Measurements from ENCODE around the gene RNU1-4.
A peak's percentile ranks its signal among the peaks of the same experiment; 100 is the strongest.
"Not testable (repeated sequence)": the region's sequence is repeated elsewhere in the genome, so short reads cannot be mapped to it uniquely, and the experiment has no call there.

RNU1-4 gene

DNA sequence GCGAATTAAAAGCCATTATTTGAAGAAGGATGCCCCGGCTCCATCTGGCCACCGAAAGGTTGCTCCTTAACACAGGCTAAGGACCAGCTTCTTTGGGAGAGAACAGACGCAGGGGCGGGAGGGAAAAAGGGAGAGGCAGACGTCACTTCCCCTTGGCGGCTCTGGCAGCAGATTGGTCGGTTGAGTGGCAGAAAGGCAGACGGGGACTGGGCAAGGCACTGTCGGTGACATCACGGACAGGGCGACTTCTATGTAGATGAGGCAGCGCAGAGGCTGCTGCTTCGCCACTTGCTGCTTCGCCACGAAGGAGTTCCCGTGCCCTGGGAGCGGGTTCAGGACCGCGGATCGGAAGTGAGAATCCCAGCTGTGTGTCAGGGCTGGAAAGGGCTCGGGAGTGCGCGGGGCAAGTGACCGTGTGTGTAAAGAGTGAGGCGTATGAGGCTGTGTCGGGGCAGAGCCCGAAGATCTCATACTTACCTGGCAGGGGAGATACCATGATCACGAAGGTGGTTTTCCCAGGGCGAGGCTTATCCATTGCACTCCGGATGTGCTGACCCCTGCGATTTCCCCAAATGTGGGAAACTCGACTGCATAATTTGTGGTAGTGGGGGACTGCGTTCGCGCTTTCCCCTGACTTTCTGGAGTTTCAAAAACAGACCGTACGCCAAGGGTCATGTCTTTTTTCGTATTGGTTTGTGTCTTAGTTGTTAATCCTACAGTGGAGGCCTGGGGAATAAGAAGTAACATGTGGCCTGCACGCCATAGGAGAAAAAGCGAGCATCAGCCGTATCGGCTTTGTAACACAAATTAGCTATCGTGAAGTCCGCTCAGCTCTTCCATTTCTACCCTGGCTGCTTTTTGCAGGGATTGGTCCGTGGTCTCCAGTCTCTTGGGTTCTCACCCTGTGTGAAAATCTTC lies at the start of gene RNU1-4:
Gene RNU1-4, plus strand, starts transcription at position 470 of the 918 bp plus-strand sequence.
- DNase-seq = not testable (repeated sequence)

DNA sequence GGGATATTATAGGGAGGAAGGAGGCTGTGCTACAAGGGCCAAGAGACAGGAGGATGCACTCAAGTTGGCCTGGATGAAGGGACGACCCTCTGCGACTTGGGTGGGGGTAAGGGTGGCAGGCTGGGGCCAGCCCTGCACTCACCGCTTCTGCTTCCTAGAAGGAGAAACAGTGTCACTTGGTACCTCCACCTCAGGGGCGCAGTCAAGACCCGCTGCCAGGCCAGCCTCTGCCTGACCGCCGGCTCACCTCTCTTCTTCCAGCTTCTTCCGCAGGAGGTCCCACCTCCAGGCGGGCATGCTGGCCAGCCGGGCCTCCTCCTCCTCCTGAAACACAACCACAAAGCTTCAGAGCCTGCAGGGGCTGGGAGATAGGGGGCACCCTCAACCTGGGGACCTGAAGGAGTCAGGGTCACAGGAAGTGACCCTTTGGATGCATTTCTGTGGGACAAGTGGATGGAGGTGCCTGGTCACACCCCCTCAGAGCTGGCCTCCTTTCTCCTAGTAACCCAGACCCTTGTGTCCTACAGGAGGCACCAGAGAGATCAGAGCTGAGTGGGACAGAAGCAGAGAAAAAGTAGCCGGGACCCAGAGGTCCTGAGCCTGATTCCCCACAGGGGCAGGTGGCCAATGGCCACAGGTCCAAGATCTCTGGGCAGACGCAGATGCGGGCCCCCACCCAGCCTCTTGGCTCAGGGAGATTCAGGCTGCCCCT lies 49.2 kb upstream of the RNU1-4 start:
- not testable (repeated sequence) for DNase-seq

DNA sequence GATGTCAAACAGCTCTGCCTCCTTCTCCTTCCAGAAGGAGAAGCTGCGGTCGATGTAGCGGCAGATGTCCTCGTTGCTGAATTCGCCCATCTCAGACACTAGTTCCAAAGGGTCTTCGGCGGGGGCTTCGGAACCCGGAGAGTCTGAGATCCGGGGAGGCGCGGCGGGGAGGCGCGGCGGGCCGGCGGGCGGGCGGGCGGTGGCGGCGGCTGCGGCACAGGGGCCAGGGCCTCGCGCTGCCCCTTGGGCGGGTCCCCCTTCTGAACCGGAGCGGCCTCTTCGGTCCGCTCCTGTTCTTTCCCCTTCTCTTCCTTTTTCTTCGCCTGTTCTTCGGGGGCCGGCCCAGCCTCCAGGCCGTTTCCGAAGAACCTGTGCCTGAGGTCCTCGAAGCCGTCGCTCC lies 48.0 kb upstream of the RNU1-4 start:
- not testable (repeated sequence) for DNase-seq

DNA sequence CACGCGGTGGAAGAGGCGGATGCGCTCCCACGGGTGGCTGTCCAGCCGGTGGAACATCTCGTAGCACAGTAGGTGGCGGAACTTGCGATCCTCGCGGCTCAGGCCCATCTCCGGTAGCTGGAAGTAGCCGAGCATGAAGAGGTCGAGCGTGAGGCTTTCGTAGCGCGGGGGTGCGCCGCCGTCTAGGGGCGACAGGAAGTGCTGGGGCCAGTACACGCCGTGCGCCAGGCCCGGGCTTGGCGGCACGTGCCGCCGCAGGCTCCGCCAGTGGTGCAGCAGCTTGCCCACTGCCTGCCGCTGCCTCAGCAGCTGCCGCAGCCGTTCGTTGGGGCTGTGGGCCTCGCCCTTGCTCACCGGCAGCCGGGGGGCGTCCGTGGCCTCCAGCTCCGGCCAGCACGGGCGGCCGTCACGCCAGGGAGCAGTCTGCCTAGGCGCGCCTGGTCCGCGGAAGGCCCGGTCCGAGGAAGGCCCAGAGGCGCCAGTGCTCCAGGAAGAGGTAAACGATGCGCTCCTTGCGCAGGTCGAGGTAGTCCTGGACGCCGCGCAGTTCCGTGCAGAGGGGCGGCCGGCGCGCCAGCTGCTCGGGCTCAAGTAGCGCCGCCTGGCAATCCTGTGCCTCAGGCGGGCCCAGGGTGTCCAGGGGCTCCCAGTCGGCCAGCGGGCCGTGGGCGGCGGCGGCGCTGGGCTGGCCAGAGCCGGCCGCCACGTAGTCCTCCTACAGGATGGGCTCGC lies 47.4 kb upstream of the RNU1-4 start:
- DNase-seq = not testable (repeated sequence)

DNA sequence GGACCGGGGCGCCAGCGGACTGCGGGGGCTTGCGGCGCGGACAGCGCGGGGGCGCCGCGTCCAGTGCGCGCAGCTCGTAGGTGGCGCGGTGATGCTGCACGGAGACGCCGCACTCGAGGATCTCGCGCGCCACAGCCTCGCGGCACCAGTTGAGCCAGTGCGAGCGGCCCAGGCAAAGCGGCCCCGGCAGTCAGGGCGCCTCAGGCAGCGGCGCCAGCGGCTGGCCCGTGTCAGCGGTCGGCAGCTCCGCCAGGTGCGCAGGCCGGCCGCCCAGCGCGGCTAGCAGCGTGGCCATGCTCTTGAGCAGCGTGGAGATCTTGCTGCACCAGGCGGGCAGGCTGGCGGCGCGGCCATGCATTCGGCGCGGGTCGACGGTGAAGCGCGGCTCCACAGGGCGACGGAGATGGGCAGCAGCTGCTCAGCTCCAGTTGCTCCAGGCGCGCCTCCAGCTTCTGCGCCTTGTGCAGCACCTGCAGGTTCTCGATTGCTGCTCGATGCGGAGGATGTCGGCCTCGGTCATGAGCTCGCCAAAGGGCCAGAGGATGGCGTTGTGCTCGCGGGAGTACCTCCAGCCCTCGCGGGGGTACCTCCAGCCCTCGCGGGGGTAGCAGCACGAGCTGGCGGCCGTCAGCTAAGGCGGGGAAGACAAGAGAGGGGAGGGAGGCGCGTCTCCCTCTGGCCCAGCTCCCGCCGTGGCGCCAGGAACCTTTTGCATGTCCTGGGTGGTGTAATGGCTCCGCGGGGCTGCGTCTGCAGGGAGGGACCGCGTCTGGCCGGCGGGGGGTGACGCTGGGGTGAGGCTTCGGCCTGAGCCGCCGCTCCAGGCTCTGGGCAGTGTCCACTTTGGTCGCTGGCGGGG lies 46.6 kb upstream of the RNU1-4 start:
- DNase-seq = not testable (repeated sequence)

DNA sequence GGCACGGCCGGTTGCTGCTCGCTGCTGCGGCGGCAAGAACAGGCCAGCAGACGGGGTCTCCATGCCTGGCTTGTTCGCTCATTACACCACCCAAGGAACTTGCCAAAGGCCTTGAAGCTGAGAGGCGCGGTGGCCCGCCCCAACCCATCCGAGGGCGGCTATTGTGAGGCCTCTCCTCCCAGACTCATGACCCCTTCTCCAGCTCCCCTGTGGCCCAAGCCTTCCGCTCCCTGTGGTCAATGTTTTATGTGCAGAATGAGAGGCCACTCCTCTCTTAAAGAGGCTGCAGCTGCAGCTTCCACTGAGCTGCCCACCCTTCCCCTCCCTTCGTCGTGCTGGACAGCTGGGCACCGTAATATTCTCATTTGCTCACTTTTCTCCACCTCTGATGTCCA lies 46.0 kb upstream of the RNU1-4 start:
- DNase-seq = not testable (repeated sequence)

DNA sequence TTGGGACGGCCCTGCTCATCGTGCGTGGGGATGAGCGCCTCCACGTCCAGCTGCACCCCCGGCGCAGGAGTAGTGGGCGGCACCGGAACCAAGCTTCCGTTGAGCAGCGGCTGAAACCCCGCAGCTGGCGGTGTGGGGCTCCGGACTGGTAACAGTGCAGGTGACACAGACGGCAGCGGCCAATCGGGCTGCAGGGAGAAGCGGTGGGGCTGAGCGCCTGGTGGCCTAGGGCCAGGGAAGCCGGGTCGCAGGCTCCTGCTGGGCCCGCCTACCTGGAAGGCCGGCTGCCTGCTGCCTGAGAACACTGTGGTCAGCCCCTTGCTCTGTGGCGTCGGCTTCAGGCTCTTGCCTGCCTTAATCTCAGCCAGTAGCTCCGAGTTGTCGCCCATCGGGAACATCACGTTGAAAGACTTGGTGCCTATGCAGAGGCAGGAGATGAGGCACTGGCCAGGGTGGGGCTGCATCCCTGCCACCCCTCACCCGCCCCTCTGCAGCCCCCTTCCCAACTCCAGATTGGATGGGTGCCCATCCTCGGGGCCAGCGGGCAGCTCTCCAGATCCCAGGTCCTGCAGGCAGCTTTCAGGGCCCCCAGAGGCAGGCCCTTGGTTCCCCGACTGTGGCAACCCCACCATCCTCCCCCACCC lies 43.7 kb upstream of the RNU1-4 start:
- DNase-seq = not testable (repeated sequence)

DNA sequence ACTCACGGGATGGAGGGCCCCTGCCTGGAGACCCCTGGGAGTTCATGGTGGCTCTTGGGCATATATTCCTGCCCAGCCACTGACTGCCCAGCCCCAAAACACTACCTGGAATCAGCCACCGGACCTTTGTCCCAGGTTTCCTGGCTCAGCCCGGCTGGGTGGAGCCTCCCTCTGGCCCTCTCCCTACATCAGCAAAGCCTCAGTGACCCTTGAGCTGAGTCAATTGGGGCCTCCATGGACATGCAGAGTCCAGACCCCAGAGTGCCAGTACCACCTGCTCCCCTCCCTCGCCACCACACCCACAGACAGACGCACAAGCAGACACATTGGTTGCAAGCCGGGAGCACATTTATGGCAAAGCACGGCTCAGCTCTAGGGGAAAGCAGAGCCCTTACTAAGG lies 43.2 kb upstream of the RNU1-4 start:
- DNase-seq = not testable (repeated sequence)

DNA sequence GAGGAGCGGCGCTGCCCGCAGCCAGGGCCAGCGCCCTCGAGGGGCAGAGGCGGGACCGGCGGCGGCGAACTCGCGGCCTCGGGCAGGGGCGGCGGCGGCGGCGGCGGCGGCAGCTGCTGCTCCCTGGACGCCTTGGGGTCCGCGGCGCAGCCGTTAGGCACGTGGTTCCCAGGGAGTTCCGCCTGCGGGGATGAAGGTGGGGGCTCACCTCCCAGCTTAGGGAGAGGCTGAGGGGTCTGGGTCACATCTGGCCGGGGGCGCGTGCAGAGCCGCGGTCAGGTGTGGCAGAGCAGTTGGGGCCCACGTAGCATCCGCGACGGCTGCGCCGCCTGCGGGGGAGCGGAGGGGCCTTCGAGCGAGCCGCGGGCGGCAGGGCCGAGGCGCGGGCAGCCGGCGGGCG lies 40.9 kb upstream of the RNU1-4 start:
- not testable (repeated sequence) for DNase-seq

DNA sequence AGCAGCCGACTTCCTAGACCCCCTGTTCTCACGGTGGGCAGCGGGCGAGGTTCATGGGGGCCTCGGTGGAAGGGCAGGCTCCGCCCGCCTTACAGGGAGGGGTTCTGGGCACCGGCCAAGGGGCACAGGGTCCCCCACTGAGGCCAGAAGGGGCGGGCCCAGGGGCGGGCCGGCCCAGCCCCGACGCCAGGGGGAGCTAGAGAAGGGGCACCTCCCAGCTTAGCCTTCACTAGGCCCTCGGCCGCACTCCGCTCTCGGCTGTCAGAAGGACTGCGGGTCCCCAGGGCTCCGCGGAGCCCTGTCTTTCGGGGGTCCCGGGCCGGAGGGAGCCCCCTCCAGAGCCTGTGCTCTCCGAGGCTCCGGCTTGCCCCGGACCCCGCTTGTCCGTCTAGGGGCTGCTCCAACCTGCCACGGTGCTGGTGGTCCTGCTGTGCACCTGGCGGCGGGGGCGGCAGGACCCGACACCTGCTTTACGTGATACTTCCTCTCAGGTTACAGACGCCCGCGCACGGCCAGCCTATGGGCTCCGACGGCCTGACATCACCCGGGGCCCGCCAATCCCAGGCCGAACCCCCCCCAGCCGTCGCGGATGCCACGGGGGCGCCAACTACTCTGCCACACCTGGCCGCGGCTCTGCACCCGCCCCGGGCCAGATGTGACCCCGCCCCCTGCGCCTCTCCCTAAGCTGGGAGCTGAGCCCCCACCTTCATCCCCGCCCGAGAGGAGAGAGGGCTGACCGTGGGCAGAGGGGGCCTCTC lies 40.0 kb upstream of the RNU1-4 start:
- not testable (repeated sequence) for DNase-seq

DNA sequence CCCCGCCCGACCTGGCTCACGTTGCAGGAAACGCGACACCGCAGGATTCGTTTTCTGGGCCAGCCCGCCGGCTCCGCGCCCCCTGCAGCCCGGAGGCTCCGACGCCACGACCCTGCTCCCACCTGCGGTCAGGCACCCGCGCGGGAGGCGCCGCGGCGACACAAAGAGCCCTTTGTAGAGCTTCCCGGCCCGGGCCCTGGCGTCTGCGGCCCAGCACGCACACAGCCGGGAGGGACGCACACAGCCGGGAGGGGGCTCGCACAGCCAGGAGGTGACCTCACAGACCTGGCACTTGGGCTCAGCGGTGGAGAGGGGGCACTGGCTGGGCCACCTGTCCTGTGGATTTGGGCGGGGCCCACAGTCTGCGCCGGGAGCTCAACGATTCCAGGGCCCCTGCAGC lies 39.1 kb upstream of the RNU1-4 start:
- not testable (repeated sequence) for DNase-seq

DNA sequence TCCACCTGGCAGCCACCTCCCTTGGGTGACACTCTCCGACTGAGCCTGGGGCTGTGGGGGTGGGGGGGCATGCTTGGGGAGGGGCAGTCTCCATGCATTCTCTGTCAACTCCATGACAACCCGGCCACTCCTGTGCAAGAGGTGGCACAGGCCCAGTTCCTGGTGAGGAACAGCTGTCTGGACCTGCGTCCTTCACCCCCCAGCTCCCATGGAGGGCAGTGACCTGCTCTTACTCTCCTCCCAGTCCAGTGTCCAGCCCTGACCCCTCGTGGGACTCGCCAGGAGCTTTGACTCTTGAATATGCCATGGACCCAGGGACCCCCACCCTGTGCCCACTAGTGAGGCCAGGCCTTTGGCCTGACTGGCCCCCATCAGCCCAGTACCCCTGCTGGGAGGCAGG lies 38.0 kb upstream of the RNU1-4 start:
- peak; percentile 48 for DNase-seq

DNA sequence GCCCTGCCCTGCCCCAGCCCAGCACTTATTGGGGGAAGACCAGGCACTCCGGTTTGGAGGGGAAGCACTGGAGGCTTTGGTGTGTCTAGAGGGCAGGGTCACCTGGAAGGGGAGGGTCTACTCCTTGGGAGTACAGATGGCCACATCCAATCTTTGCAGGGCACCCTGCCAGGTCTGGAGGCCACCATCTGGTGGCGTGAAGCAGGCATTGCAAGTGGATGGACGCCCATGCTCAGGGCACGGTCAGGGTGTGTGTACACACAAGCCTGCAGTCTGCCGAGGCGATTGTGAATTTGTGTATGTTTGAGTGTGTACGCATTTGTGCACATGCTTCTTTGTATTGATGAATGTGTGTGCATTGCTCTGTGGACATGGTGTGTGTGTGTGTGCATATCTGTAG lies 37.2 kb upstream of the RNU1-4 start:
- DNase-seq = not testable (repeated sequence)

DNA sequence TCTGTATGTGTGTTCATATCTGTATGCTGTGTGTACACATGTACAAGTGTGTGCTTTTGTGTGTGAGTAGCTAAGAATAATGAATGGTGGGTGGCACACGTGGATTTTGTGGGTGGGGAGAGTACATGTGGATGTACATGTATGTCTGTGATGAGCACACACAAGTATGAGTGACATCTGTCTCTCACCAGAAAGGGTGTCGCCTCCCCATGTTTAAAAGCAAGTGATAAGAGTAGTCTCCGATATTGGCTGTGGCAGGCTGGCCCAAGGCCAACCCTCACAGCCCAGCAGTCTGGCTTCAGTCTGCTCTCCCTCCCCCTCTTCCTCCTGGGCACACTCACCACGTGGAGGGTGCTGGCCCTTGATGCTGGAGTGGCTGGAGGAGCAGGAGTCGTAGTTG lies 36.7 kb upstream of the RNU1-4 start:
- DNase-seq = not testable (repeated sequence)

DNA sequence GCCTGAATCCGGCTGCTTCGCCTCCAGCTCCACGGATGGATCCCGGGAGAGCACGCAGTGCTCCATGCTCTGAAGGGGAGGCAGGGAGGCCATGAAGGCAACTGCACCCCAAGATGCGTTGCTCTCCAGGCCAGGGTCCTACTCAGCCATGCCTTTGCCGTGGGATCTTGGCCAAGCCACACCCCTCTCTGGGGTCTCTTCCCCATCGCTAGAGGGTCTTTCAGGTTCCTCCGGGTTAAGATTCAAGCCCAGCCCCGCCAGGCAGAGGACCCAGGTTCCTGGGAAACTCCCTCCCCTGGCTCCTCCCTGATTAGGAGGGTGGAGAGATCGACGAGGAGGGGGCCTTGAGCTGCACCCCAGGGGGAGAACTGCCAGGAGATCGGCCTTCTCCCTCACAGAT lies 36.2 kb upstream of the RNU1-4 start:
- not testable (repeated sequence) for DNase-seq

DNA sequence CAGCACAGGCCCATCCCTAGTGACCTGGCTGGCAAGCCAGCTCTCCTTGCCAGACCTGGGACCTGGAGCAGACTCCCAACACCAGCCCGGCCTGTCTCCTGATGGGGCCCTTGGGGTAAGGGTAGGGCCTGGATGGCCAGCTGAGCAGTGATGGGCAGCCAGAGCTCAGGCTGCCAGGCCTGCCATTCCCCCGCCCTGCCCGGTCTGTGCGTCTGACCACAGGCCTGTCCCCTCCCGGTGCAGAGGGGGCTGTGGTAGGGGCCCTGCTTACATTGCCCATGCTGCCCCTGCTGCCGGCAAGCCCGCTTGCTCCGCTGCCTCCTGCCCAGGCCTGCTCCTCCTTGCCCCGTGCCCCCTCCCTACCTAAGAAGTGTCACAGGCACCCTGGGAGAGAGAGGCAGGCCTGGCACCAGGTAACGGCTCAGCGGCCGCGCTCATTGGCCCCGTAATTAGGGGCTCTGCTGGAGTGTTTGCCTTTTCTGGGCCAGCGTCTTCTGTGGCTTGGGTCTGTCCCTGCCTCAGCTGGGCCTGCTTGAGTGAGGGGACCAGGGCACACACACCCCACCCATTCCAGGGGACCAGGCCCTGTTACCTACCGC lies 35.7 kb upstream of the RNU1-4 start:
- not testable (repeated sequence) for DNase-seq

DNA sequence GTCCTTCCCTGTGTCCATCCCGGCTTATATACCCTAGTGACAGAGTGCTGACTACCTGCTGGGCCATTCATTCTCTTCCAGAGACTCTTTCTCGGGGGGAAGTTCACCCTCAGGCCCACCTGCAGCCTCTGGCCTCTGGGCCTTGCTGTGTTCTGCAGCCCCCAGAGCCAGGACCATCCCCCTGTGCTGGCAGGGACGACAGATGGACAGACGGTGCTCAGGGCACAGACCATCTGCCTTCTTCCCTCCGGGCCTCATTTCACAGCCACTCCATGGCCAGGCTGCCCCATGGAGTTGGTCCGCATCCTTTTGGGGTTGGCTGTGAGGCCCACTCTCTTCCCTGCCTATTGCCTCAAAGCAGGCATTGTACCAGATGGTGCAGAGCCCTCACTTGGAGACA lies 34.0 kb upstream of the RNU1-4 start:
- not testable (repeated sequence) for DNase-seq

DNA sequence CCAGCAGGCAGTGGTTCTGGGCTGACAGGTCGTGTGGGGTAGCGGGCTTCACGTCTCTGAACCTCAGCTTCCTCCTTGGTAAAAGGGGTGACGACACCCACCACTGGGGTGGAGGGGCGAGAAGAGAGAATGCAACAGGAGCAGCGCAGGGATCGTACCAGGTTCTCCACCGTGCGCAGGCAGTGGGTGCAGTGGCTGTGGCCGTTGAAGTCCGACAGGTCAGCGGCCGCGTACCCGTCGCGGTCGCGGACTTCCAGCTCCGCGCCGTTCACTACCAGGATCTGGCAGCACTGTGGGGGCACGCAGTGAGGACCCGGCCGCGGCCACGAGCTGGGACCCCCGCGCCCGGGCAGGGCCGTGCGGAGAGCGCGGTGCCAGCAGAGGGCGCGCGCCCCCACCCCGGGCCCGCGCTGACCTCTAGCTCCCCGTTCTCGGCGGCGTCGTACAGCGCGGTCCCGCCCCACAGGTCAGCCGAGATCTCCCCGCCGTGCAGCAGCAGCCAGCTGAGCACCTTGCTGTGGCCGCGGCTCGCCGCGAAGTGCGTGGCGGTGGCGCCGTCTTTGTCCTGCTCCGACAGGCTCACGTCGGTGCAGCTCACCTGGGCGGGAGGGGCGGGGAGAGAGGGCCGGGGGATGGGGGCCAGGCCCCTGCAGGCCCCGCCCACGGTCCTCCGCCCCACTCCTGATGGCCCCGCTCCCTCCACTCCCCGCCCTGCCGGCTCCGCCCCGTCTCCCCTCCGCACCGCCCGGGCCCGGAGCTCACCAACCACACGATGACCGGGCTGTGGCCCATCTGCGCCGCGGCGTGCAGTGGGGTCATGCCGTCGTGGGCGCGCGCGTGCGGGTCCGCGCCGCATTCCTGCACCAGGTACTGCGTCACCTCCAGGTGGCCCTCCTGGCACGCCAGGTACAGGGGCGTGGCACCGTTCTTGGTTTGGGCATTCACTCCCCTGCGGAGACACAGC lies 32.9 kb upstream of the RNU1-4 start:
- not testable (repeated sequence) for DNase-seq

DNA sequence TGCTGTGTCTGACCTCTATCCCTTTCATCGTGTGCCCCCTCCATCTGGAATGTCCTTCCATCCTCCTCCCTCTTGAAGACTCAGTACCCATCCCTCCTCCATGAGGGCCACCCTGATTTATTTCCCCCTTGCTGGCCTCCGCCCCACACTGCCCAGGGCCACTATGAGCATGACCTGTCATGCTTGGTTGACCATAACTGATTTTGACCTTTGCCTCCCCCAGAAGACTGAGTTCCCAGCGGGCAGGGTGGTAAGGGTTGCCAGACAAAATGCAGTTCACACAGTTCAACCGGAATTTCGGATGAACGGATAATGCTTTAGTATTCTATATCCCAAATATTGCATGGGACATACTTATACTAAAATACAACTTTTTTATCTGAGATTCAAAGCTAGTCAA lies 31.6 kb upstream of the RNU1-4 start:
- not testable (repeated sequence) for DNase-seq
